Daoy (cell line): ENCODE results near the gene VIPR1. TPM values are rescaled to one million over a fixed set of nuclear protein-coding genes. Genes with fewer than 3 reads are reported as not detected.
"Not testable (repeated sequence)": the region's sequence is repeated elsewhere in the genome, so short reads cannot be mapped to it uniquely, and the experiment has no call there.

ENCODE experiments used
- DNase-seq: peaks from one replicate; pipeline ENCODE4 v3.0.0-alpha.2; 2015; ENCODE audit warnings: low read depth
- total RNA-seq: library from RNA; depleted of rRNA; stranded (reverse); fragments of >200 nt; shearing (Covaris generic); gene quantifications from 2 replicates; pipeline ENCODE4 v1.2.3, GENCODE V29; 2014

The VIPR1 gene
- total RNA-seq, 1 experiment from 2014 or later = 31.7 TPM

- DNase-seq = no peak
Observed at GRCh38 chr3:42532229-42532628, 29.8 kb downstream of the VIPR1 start.

- no peak for DNase-seq
Observed at GRCh38 chr3:42533161-42533897, 30.9 kb downstream of the VIPR1 start.

GRCh38 chr3:42535981-42536784 lies 33.7 kb downstream of the VIPR1 start:
- DNase-seq = peak; percentile 36

- DNase-seq = no peak
Observed at GRCh38 chr3:42537350-42537749, 34.9 kb downstream of the VIPR1 start.

- peak; percentile 41 for DNase-seq
Observed at GRCh38 chr3:42539871-42540714, 37.6 kb downstream of the VIPR1 start.

- no peak for DNase-seq
Observed at GRCh38 chr3:42541079-42541478, 38.6 kb downstream of the VIPR1 start.

- DNase-seq = no peak
Observed at GRCh38 chr3:42544492-42545283, 42.2 kb downstream of the VIPR1 start.

GRCh38 chr3:42545284-42545900 lies 42.9 kb downstream of the VIPR1 start:
- no peak for DNase-seq

GRCh38 chr3:42546691-42547213 lies 44.3 kb downstream of the VIPR1 start:
- DNase-seq = no peak

- DNase-seq = peak; percentile 58
Observed at GRCh38 chr3:42547401-42547945, 45.0 kb downstream of the VIPR1 start.

- DNase-seq = no peak
Observed at GRCh38 chr3:42549131-42549530, 46.7 kb downstream of the VIPR1 start.

GRCh38 chr3:42550250-42550649 lies 47.8 kb downstream of the VIPR1 start:
- DNase-seq = no peak

GRCh38 chr3:42552830-42553229 lies 50.4 kb downstream of the VIPR1 start:
- no peak for DNase-seq

- DNase-seq = no peak
Observed at GRCh38 chr3:42556089-42556632, 53.7 kb downstream of the VIPR1 start.

GRCh38 chr3:42556817-42557216 lies 54.4 kb downstream of the VIPR1 start:
- not testable (repeated sequence) for DNase-seq

GRCh38 chr3:42557854-42558253 lies 55.4 kb downstream of the VIPR1 start:
- DNase-seq = no peak

GRCh38 chr3:42562047-42562907 lies 59.8 kb downstream of the VIPR1 start:
- no peak for DNase-seq

- no peak for DNase-seq
Observed at GRCh38 chr3:42569593-42570142, 67.2 kb downstream of the VIPR1 start.

- DNase-seq = peak; percentile 26
Observed at GRCh38 chr3:42572278-42572677, 69.8 kb downstream of the VIPR1 start.
